ENCODE data around the gene TAT.

The TAT gene

DNA sequence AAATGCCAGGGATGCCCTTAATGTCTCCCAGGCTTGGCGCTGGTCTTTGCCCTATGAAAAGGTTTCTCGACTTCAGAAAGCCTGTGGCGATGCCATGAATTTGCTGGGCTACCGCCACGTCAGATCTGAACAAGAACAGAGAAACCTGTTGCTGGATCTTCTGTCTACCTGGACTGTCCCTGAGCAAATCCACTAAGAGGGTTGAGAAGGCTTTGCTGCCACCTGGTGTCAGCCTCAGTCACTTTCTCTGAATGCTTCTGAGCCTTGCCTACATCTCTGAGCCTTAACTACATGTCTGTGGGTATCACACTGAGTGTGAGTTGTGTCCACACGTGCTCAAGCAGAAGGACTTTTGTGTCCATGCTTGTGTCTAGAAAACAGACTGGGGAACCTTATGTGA, 39.2 kb downstream of the TAT start:
- no peak for DNase-seq (ENCODE audit: low read depth)

DNA sequence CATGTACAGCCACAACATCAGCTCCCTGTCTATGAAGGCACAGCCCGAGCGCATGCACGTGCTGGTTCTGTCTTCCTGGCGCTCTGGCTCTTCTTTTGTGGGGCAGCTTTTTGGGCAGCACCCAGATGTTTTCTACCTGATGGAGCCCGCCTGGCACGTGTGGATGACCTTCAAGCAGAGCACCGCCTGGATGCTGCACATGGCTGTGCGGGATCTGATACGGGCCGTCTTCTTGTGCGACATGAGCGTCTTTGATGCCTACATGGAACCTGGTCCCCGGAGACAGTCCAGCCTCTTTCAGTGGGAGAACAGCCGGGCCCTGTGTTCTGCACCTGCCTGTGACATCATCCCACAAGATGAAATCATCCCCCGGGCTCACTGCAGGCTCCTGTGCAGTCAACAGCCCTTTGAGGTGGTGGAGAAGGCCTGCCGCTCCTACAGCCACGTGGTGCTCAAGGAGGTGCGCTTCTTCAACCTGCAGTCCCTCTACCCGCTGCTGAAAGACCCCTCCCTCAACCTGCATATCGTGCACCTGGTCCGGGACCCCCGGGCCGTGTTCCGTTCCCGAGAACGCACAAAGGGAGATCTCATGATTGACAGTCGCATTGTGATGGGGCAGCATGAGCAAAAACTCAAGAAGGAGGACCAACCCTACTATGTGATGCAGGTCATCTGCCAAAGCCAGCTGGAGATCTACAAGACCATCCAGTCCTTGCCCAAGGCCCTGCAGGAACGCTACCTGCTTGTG, 40.0 kb downstream of the TAT start:
- no peak for DNase-seq (ENCODE audit: low read depth)

DNA sequence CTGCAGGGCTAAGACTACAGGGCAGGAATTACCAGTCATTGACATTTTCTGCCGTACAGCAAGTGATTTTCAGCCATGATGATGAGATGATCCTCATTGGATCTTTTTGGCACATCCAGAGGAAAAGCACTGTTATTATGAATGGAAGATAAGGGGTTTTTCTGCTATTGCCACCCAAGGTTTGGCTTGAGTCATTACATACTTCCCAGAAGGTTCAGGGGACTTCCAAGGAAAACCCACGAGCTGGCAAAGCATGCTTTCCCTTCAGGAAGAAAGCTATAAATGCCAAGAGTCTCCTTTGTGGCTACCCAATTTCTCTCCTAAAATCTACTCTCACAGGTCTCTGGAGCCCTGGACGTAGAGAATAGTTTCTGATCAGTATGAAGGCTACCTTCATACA, 44.5 kb downstream of the TAT start:
- DNase-seq (ENCODE audit: low read depth): no peak

DNA sequence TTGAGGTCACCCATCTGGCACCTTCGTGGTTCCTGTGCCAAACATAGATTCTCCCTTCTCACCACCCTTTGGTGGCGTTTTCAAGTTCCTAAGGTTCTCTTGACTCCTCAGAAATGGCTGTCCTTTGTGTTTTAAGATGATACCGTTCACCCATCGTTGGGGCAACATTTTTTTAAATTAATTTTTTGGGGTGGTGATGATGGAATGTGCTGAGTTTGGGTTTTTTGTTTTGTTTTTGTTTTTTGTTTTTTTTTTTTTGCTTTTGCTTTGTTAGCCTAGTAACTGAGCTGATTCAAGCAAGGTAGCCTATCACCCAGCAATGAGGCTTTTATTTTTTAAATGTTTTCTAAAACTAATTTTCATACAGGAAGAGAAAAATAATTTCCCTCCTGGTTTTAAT, 48.0 kb downstream of the TAT start:
- no peak for DNase-seq (ENCODE audit: low read depth)

DNA sequence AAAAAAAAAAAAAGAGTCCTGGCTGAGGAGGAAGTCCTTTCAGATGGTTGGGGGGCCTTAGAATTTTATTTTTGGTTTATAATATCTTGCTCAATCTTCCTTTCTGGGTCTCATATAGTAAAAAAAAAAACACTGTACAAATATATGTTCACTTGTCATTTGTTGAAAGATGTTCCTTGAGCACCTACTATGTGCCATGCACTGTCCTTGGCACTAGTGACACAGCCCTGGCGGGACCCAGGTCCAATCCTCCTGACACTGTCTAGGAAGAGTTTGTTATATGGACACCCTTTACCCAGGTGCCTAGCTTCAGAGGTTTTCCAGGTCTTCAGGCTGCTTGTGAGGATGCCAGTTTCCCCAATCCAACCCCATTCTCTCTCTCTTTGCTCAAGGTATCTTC, 48.6 kb downstream of the TAT start:
- no peak for DNase-seq (ENCODE audit: low read depth)

DNA sequence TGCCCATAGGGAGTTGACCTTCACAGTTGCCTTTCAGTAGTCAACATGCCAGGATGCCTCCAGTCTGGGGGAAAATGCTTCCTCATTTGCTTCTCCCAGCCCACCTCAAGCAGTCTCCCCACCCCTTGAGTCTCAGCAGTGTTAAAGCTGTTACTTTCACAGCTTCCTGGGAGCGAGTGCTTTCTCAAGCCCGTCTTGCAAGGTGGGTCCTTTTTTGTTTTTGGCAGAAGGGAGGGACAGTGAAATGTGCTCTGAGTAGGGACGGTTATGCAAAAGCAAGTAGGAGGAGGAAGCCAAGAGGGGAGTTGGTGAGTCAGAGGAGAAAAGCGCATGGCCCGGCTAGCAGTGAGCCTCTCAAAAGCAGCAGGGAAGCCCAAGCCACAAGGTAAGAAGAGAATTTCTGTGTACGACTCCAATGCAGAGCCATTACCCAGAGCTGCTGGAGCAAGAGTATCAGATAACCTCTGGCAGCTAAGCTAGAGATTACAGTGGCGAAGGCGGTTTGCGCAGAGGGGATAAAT, 50.7 kb downstream of the TAT start, which contains the start of gene CHST4:
TSS of gene CHST4 (plus strand) at position 316 of the 521 bp plus-strand sequence. CDS start 10,252 bp downstream, outside the sequence.
- no peak for DNase-seq (ENCODE audit: low read depth)

DNA sequence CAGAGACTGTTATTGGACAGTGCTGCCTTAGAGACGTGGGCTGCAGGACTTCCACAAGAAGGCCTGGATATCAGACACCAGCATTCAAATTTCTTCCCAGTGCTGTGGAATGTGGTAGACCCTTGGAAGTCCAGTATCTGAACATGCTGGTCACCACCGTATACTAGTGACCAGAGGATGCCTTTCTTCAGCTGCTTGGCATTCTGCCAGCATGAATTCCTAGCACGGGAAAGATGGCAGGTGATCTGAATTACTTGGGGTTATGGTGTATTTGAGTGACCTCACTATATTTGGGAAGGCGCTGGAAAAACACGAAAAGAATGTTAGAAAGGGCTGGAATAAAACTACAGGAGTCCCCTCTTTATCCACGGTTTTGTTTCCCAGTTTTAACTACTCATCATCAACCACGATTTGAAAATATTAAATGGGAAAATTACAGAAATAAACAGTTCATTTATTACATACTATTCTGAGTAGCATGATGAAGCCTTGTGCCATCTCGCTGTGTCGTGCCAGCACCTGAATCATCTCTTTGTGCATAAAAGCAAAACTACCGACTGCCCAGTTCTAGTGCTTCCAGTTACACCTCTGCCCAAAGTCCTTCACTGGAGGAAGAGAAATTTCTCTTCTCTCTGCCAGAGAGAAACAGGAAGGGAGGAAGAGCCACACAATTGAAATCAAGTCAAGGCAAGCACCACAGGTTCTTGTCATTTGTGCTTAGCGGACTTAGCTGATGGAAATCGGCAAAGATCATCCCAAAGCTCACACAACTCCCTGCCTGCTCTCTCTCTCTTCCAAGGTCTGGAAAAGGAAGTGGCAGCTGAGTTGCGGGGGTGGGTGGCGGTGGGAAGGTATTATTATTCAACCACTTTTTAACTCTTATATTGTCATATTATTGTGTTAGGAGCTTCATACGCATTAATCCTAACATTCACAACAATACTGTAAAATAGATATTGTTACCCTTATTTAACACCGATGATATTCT, 52.0 kb downstream of the TAT start:
- DNase-seq (ENCODE audit: low read depth): no peak

DNA sequence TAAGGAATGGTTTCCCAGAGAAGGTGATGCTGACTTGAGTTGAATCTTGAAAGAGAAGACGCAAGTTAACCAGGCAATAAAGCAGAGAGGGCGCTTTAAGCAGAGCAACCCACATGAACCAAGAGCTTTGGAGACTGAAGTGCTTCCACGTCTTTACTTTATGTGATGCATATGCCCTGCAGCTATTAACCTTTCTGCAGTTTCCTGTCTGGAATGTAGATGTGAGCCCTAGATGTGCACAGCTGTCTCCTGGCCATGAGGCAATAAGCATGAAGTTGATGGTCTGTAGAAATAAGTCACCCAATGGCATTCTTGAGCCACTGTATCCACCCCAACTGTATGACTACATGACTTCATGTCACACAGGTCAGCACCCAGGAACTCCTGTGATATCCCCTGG, 56.3 kb downstream of the TAT start:
- no peak for DNase-seq (ENCODE audit: low read depth)
